ENCODE results near the gene FAR2. TPM values are rescaled to one million over a fixed set of nuclear protein-coding genes. Genes with fewer than 3 reads are reported as not detected.

FAR2 gene
- total and polyA plus RNA-seq, 4 donors = 0.81 to 7.6 (median 3.1) TPM

- no peak overlapping the region for H3K27ac ChIP-seq (ENCODE audit: low read depth in 1 of 2, low read length in 2 of 2)
- H3K9me3 ChIP-seq (ENCODE audit: control insufficient read depth in 4 of 4, low read length in 3 of 4) = peaks cover 0 to 9% (median 4%) of the 10 kb centered on the region in 4 donors
- peak overlapping the region in 1 of 3 donors; percentile 23 for H3K4me3 ChIP-seq (ENCODE audit: low read depth in 1 of 3, low read length in 3 of 3)
- DNase-seq (ENCODE audit: low spot score) = no peak
- H3K36me3 ChIP-seq (ENCODE audit: control insufficient read depth in 4 of 4, insufficient read depth in 3 of 4, low read depth in 1 of 4, low read length in 3 of 4) = no peaks in the 10 kb centered on the region
- H3K27me3 ChIP-seq (ENCODE audit: control insufficient read depth in 4 of 4, insufficient read depth in 4 of 4, low read length in 3 of 4) = peaks cover 0 to 3% (median 0%) of the 10 kb centered on the region in 4 donors
- no peak overlapping the region for H3K9ac ChIP-seq (ENCODE audit: low read depth in 1 of 2, low read length in 2 of 2)
- H3K4me1 ChIP-seq (ENCODE audit: control insufficient read depth in 4 of 4, insufficient read depth in 4 of 4, low read length in 3 of 4) = peaks cover 7 to 15% (median 11%) of the 10 kb centered on the region in 4 donors
- TF ChIP-seq, protein P1, sequence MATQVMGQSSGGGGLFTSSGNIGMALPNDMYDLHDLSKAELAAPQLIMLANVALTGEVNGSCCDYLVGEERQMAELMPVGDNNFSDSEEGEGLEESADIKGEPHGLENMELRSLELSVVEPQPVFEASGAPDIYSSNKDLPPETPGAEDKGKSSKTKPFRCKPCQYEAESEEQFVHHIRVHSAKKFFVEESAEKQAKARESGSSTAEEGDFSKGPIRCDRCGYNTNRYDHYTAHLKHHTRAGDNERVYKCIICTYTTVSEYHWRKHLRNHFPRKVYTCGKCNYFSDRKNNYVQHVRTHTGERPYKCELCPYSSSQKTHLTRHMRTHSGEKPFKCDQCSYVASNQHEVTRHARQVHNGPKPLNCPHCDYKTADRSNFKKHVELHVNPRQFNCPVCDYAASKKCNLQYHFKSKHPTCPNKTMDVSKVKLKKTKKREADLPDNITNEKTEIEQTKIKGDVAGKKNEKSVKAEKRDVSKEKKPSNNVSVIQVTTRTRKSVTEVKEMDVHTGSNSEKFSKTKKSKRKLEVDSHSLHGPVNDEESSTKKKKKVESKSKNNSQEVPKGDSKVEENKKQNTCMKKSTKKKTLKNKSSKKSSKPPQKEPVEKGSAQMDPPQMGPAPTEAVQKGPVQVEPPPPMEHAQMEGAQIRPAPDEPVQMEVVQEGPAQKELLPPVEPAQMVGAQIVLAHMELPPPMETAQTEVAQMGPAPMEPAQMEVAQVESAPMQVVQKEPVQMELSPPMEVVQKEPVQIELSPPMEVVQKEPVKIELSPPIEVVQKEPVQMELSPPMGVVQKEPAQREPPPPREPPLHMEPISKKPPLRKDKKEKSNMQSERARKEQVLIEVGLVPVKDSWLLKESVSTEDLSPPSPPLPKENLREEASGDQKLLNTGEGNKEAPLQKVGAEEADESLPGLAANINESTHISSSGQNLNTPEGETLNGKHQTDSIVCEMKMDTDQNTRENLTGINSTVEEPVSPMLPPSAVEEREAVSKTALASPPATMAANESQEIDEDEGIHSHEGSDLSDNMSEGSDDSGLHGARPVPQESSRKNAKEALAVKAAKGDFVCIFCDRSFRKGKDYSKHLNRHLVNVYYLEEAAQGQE (IDR thresholded peaks at IDR 0.05) = no peak
- no peak for TF ChIP-seq HNF4G (IDR thresholded peaks at IDR 0.05)
- no peak for TF ChIP-seq ZBTB33 (IDR thresholded peaks at IDR 0.05)
- TF ChIP-seq, protein P2, sequence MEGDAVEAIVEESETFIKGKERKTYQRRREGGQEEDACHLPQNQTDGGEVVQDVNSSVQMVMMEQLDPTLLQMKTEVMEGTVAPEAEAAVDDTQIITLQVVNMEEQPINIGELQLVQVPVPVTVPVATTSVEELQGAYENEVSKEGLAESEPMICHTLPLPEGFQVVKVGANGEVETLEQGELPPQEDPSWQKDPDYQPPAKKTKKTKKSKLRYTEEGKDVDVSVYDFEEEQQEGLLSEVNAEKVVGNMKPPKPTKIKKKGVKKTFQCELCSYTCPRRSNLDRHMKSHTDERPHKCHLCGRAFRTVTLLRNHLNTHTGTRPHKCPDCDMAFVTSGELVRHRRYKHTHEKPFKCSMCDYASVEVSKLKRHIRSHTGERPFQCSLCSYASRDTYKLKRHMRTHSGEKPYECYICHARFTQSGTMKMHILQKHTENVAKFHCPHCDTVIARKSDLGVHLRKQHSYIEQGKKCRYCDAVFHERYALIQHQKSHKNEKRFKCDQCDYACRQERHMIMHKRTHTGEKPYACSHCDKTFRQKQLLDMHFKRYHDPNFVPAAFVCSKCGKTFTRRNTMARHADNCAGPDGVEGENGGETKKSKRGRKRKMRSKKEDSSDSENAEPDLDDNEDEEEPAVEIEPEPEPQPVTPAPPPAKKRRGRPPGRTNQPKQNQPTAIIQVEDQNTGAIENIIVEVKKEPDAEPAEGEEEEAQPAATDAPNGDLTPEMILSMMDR (IDR thresholded peaks at IDR 0.05; ENCODE audit: low read depth, low read length, missing input control) = no peak
- no peak for TF ChIP-seq GABPA (IDR thresholded peaks at IDR 0.05 in 1 of 2, conservative IDR thresholded peaks at IDR 0.05 in 1 of 2)
- TF ChIP-seq JUND (IDR thresholded peaks at IDR 0.05) = no peak
- TF ChIP-seq RXRA (IDR thresholded peaks at IDR 0.05) = no peak
- TF ChIP-seq RAD21 (IDR thresholded peaks at IDR 0.05) = no peak
- TF ChIP-seq MAX (IDR thresholded peaks at IDR 0.05) = no peak
- no peak for TF ChIP-seq FOXA1 (IDR thresholded peaks at IDR 0.05)
- no peak for TF ChIP-seq SP1 (IDR thresholded peaks at IDR 0.05)
Observed at GRCh38 chr12:29146196-29146595, 2.9 kb upstream of the FAR2 start.

DNA sequence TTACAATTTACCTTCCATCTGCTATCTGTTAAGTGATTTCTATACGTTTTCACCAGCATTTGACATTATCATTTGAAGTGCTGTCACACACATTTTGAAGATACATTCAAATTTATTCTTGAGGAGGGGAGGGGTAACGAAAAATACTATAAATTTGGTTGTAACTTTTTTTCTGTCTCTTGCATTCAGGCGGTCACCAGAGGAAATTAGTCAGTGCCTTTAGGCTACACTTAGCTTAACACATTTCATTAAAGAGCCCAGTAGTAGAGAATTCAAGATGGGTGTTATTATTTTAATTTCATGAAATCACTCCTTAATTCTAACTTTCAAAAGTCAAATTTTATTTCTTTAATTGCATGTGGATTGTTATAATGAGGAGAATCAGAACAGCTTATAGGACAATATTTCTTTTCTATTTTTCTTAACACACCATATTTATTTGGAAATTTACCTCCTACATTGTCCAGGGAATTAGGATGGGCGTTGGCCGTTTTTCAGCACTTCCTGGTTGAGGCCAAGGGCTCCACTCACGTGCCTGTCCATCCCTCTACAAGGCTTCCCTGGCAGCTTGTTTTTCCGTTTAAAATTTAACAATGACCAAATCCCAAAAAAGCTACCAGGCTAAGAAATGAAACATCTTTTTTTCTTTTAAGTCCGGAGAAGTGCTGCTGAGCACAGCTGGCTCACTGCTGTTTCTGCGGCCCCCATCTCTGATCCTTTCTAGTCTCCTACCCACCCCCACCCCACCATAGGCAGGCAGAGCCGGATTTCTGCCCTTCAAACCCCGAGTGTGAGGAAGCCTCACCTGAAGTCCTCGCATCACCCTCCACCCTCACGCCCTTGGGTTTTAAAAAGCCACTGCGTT lies 1.1 kb upstream of the FAR2 start:
- no peak overlapping the region for H3K9ac ChIP-seq (ENCODE audit: low read depth in 1 of 2, low read length in 2 of 2)
- peak overlapping the region in 2 of 3 donors; percentile 71 to 73 for H3K4me3 ChIP-seq (ENCODE audit: low read depth in 1 of 3, low read length in 3 of 3)
- no peak for TF ChIP-seq GABPA (IDR thresholded peaks at IDR 0.05 in 1 of 2, conservative IDR thresholded peaks at IDR 0.05 in 1 of 2)
- TF ChIP-seq RAD21 (IDR thresholded peaks at IDR 0.05) = no peak
- TF ChIP-seq FOXA2 (IDR thresholded peaks at IDR 0.05) = no peak
- TF ChIP-seq EGR1 (IDR thresholded peaks at IDR 0.05; ENCODE audit: low read depth in 2 of 2) = no peak
- DNase-seq (ENCODE audit: low spot score) = no peak
- WGBS = 19% methylated on average over 14 of the region's 14 CpGs
- H3K4me1 ChIP-seq (ENCODE audit: control insufficient read depth in 4 of 4, insufficient read depth in 4 of 4, low read length in 3 of 4) = peaks cover 7 to 15% (median 11%) of the 10 kb centered on the region in 4 donors
- no peaks in the 10 kb centered on the region for H3K36me3 ChIP-seq (ENCODE audit: control insufficient read depth in 4 of 4, insufficient read depth in 3 of 4, low read depth in 1 of 4, low read length in 3 of 4)
- H3K27ac ChIP-seq (ENCODE audit: low read depth in 1 of 2, low read length in 2 of 2) = peak overlapping the region in 1 of 2 donors; percentile 25
- peaks cover 0 to 9% (median 4%) of the 10 kb centered on the region in 4 donors for H3K9me3 ChIP-seq (ENCODE audit: control insufficient read depth in 4 of 4, low read length in 3 of 4)
- peaks cover 0 to 3% (median 0%) of the 10 kb centered on the region in 4 donors for H3K27me3 ChIP-seq (ENCODE audit: control insufficient read depth in 4 of 4, insufficient read depth in 4 of 4, low read length in 3 of 4)
